HEK293 (cell line): Measurements from ENCODE around the gene RUNX1.

Experiments
- ZBTB49 ChIP-seq: fragments of 450-650 bp; formaldehyde crosslinking; IDR thresholded peaks from 2 replicates; pipeline ENCODE4 v1.5.1; 2016; ENCODE audit warnings: missing biosample characterization, missing genetic modification characterization, low read depth
- ZNF140 ChIP-seq: fragments of 450-650 bp; formaldehyde crosslinking; IDR thresholded peaks from 2 replicates; pipeline ENCODE4 v1.5.1; 2016; ENCODE audit warnings: missing biosample characterization, missing genetic modification characterization
- ZNF175 ChIP-seq: fragments of 450-650 bp; formaldehyde crosslinking; IDR thresholded peaks from 2 replicates; pipeline ENCODE4 v1.5.1; 2016; ENCODE audit warnings: missing biosample characterization, missing genetic modification characterization
- ZNF416 ChIP-seq: fragments of 450-650 bp; formaldehyde crosslinking; IDR thresholded peaks from 2 replicates; pipeline ENCODE4 v1.5.1; 2016; ENCODE audit warnings: missing biosample characterization, missing genetic modification characterization
- TF ChIP-seq, protein P1 (sequence below): sonication (generic); formaldehyde crosslinking; IDR thresholded peaks from 2 replicates; pipeline ENCODE4 v1.8.1; 2022; ENCODE audit warnings: mild to moderate bottlenecking, moderate library complexity, missing genetic modification reagents

DNA sequence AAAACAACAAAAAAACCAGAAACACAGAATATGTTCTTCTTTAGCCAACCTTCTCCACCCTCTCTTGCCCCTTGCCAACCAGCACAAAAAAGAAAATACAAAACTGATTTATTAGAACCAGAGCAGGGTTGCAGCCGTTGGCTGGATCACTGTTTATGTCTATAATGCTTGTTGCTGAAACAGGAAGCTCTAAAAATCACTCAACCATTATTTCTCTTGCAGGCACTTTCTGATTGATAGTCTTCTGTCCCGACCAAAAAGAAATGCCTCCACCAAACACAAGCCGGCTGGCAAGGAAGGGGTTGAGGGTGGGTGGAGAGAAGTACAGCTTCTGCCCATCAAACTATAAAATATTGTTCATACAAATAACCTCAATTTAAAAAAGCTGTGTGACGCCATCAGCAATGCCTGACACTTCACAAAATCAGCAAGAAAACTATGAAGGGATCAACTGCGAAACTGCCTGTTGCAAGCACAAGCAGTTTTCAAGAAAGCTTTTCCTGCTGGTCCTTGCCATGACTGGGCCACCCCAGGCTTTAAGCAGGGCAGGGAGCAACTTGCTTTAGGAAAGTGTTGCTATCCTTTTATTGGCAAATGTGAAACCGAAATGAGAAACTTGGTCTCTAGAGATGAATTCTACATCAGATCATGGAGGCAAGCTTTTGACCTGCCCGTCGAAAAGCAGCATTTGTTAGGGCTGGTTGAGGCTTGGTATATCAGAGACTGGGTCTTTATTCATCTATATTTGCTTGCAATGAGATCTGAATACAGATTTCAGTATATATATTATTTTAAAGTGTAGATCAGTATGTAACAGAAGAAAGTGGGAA lies 174.2 kb downstream of the RUNX1 start:
- TF ChIP-seq ZNF416 (tag by site-specific recombination) (no peak), ZNF175 (no peak), ZNF140 (no peak), ZBTB49 (tag by site-specific recombination) (no peak)
- TF ChIP-seq, protein P1, sequence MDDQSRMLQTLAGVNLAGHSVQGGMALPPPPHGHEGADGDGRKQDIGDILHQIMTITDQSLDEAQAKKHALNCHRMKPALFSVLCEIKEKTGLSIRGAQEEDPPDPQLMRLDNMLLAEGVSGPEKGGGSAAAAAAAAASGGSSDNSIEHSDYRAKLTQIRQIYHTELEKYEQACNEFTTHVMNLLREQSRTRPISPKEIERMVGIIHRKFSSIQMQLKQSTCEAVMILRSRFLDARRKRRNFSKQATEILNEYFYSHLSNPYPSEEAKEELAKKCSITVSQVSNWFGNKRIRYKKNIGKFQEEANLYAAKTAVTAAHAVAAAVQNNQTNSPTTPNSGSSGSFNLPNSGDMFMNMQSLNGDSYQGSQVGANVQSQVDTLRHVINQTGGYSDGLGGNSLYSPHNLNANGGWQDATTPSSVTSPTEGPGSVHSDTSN (CRISPR knock-in tag) = no peak
